Measurements from ENCODE around the gene PFN3.

The PFN3 gene

GRCh38 chr5:177430140-177430951 is 29.9 kb upstream of the PFN3 start:
- no peak overlapping the region for H3K4me3 ChIP-seq (ENCODE audit: low read depth, low read length)
- H3K9me3 ChIP-seq (ENCODE audit: control insufficient read depth, low read length): no peaks in the 10 kb centered on the region
- H3K27me3 ChIP-seq (ENCODE audit: control insufficient read depth, insufficient read depth, low read length): no peaks in the 10 kb centered on the region
- no peak overlapping the region for H3K4me2 ChIP-seq (ENCODE audit: low read length)
- H2AFZ ChIP-seq: no peak overlapping the region
- no peaks in the 10 kb centered on the region for H3K36me3 ChIP-seq (ENCODE audit: control insufficient read depth, insufficient read depth, low read length)
- peaks cover 14% of the 10 kb centered on the region for H3K4me1 ChIP-seq
- TF ChIP-seq CTCF (IDR thresholded peaks at IDR 0.05): no peak
- H3K27ac ChIP-seq: no peak overlapping the region
- no peaks in the 10 kb centered on the region for H3K79me2 ChIP-seq
- H3K9ac ChIP-seq: no peak overlapping the region

GRCh38 chr5:177429248-177430040 is 29.0 kb upstream of the PFN3 start:
- Histone ChIP-seq H3K9ac (no peak overlapping the region), H3K27me3 (ENCODE audit: control insufficient read depth, insufficient read depth, low read length) (no peaks in the 10 kb centered on the region), H3K4me1 (peaks cover 17% of the 10 kb centered on the region), H3K27ac (no peak overlapping the region), H3K4me3 (ENCODE audit: low read depth, low read length) (no peak overlapping the region), H3K9me3 (ENCODE audit: control insufficient read depth, low read length) (no peaks in the 10 kb centered on the region), H3K79me2 (no peaks in the 10 kb centered on the region), H2AFZ (no peak overlapping the region), H3K4me2 (ENCODE audit: low read length) (no peak overlapping the region), H3K36me3 (ENCODE audit: control insufficient read depth, insufficient read depth, low read length) (no peaks in the 10 kb centered on the region)
- no peak for TF ChIP-seq CTCF (IDR thresholded peaks at IDR 0.05)

DNA sequence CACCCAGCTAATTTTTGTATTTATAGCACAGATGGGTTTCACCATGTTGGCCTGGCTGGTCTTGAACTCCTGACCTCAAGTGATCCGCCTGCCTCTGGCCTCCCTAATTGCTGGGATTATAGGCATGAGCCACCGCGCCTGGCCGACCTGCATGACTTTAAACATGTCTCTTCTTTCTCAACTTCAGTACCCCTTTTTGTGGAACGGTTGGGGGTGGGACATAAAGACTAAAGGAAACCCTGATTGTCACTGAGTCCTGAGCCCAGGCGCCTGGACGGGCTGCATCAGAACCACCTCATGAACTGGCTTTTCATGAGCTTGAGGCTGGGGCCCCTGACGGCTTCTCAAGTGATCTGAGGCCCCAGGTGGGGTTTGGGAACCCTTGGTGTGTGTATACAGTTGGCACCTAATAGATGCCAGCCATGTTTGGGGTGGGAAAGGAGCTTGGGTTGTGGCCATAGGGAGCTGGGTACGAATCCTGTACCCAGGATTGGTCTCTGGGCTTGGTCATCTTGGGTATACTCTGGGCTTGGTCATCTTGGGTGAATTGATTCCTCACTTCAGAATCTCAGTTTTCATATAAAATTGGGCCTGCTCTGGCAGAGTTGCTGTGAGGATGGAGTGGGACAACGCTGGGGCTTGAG is 28.2 kb upstream of the PFN3 start:
- H3K27me3 ChIP-seq (ENCODE audit: control insufficient read depth, insufficient read depth, low read length): no peaks in the 10 kb centered on the region
- no peaks in the 10 kb centered on the region for H3K79me2 ChIP-seq
- H3K9me3 ChIP-seq (ENCODE audit: control insufficient read depth, low read length): no peaks in the 10 kb centered on the region
- no peak overlapping the region for H3K27ac ChIP-seq
- no peak overlapping the region for H3K9ac ChIP-seq
- no peak overlapping the region for H3K4me3 ChIP-seq (ENCODE audit: low read depth, low read length)
- no peak for TF ChIP-seq CTCF (IDR thresholded peaks at IDR 0.05)
- H3K4me2 ChIP-seq (ENCODE audit: low read length): no peak overlapping the region
- peaks cover 17% of the 10 kb centered on the region for H3K4me1 ChIP-seq
- no peaks in the 10 kb centered on the region for H3K36me3 ChIP-seq (ENCODE audit: control insufficient read depth, insufficient read depth, low read length)
- H2AFZ ChIP-seq: no peak overlapping the region

DNA sequence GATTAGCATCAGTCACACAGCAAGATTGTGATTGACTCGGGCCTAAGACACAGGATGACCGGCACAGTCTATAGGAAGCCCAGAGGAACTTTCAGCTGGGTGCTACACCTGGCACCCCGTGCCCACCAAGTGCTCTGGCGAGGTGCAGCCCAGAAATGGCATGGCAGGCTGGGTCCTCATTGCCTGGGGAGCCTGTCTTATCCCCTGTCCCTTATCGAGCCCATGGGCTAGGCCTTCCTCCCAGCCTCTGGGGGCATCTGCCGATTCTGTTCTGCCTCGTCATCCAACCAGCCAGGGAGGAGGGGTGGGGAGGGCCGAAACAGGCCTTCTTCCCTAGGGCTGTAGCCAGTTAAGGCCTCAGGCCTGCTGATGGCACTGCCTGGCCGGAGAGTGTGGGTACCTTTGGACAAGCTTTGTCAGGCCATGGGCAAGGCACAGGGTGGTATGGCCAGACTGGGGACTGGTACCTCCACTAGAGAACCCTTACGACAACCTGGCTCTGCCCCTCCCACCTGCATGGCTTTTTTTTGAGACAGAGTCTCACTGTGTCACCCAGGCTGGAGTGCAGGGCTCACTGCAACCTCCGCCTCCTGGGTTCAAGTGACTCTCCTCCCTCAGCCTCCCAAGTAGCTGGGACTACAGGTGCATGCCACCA is 27.6 kb upstream of the PFN3 start:
- Histone ChIP-seq H3K36me3 (ENCODE audit: control insufficient read depth, insufficient read depth, low read length) (no peaks in the 10 kb centered on the region), H3K9me3 (ENCODE audit: control insufficient read depth, low read length) (no peaks in the 10 kb centered on the region), H3K9ac (no peak overlapping the region), H3K27ac (no peak overlapping the region), H2AFZ (no peak overlapping the region), H3K79me2 (no peaks in the 10 kb centered on the region), H3K4me2 (ENCODE audit: low read length) (no peak overlapping the region), H3K27me3 (ENCODE audit: control insufficient read depth, insufficient read depth, low read length) (no peaks in the 10 kb centered on the region), H3K4me3 (ENCODE audit: low read depth, low read length) (peak overlapping the region; percentile 67), H3K4me1 (peaks cover 17% of the 10 kb centered on the region)
- no peak for TF ChIP-seq CTCF (IDR thresholded peaks at IDR 0.05)

All from parathyroid adenoma (tissue), 2 donors.